ENCODE results near the gene ZBTB12.

The ZBTB12 gene

GRCh38 chr6:31878726-31879125 lies 23.2 kb downstream of the ZBTB12 start, which contains the start of gene SLC44A4:
Gene SLC44A4, minus strand, starts transcription at chr6:31878997. Its CDS starts 17 bp downstream, at chr6:31878980.
- peaks cover 40% of the 10 kb centered on the region for H3K36me3 ChIP-seq (ENCODE audit: insufficient read depth, low read length)
- H3K27ac ChIP-seq (ENCODE audit: low read depth, low read length, poor library complexity, severe bottlenecking): no peak within 1 kb of the TSS
- no peaks in the 10 kb centered on the region for H3K79me2 ChIP-seq (ENCODE audit: insufficient read depth, low read length)
- H3F3A ChIP-seq (ENCODE audit: insufficient read depth, low read length): no peaks in the 10 kb centered on the region
- no peaks in the 10 kb centered on the region for H3K4me1 ChIP-seq (ENCODE audit: insufficient read depth, low read length, severe bottlenecking)
- no peaks in the 10 kb centered on the region for H4K20me1 ChIP-seq (ENCODE audit: insufficient read depth, low read length)
- no peaks in the 10 kb centered on the region for H3K9me3 ChIP-seq (ENCODE audit: low read length)
- no peak within 1 kb of the TSS for H3K4me2 ChIP-seq (ENCODE audit: low read length)
- H3K4me3 ChIP-seq (ENCODE audit: low read depth, low read length, poor library complexity, severe bottlenecking): no peak within 1 kb of the TSS
- no peak within 1 kb of the TSS for H2AFZ ChIP-seq (ENCODE audit: low read length)
- no peaks in the 10 kb centered on the region for H3K9me2 ChIP-seq (ENCODE audit: low read depth, low read length)
- H3K27me3 ChIP-seq (ENCODE audit: insufficient read depth, low read length): no peaks in the 10 kb centered on the region
- TF ChIP-seq EZH2 (IDR thresholded peaks at IDR 0.05; ENCODE audit: borderline replicate concordance, low read length): no peak
- no peak for TF ChIP-seq CTCF (IDR thresholded peaks at IDR 0.05; ENCODE audit: low read length)
- no peak within 1 kb of the TSS for H3K9ac ChIP-seq (ENCODE audit: low read length)

- Histone ChIP-seq H3K79me2 (ENCODE audit: insufficient read depth, low read length) (no peaks in the 10 kb centered on the region), H3K27me3 (ENCODE audit: insufficient read depth, low read length) (no peaks in the 10 kb centered on the region), H4K20me1 (ENCODE audit: insufficient read depth, low read length) (no peaks in the 10 kb centered on the region), H3K9me3 (ENCODE audit: low read length) (no peaks in the 10 kb centered on the region), H3K4me2 (ENCODE audit: low read length) (no peak overlapping the region), H3K36me3 (ENCODE audit: insufficient read depth, low read length) (peaks cover 35% of the 10 kb centered on the region), H3K4me1 (ENCODE audit: insufficient read depth, low read length, severe bottlenecking) (no peaks in the 10 kb centered on the region), H3K9me2 (ENCODE audit: low read depth, low read length) (no peaks in the 10 kb centered on the region), H2AFZ (ENCODE audit: low read length) (no peak overlapping the region), H3K4me3 (ENCODE audit: low read depth, low read length, poor library complexity, severe bottlenecking) (no peak overlapping the region), H3K27ac (ENCODE audit: low read depth, low read length, poor library complexity, severe bottlenecking) (no peak overlapping the region), H3F3A (ENCODE audit: insufficient read depth, low read length) (no peaks in the 10 kb centered on the region), H3K9ac (ENCODE audit: low read length) (no peak overlapping the region)
- TF ChIP-seq CTCF (IDR thresholded peaks at IDR 0.05; ENCODE audit: low read length) (no peak), EZH2 (IDR thresholded peaks at IDR 0.05; ENCODE audit: borderline replicate concordance, low read length) (no peak)
These were observed 23.7 kb downstream of the ZBTB12 start for GRCh38 chr6:31878222-31878621.

DNA sequence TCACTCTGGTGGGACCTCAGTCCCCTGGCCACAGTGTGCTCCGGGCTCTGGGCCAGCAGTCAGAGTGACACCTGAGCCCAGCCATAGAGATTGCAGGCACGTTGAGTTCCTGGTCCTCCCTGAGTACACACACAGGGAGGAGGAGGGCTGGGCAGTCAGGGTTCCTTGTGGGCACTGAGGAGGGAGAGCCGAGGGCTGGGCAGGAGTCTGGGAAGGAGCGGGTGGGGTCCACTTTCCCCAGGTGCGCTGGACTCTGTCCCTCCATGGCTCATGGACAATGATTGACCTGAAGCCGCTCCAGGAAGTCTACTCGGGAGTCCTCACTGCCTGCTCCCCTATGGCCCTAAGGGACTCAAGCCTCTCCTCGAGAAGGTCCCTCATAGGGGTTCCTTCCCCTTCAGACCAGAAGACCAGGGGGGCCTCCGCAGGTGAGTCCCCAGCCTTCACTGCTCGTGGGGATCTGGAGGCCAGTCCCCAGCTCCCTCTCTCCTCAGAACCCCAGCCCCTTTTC lies 24.2 kb downstream of the ZBTB12 start:
- Histone ChIP-seq H3K36me3 (ENCODE audit: insufficient read depth, low read length) (peaks cover 30% of the 10 kb centered on the region), H3K4me3 (ENCODE audit: low read depth, low read length, poor library complexity, severe bottlenecking) (no peak overlapping the region), H3F3A (ENCODE audit: insufficient read depth, low read length) (no peaks in the 10 kb centered on the region), H3K27ac (ENCODE audit: low read depth, low read length, poor library complexity, severe bottlenecking) (no peak overlapping the region), H3K9me3 (ENCODE audit: low read length) (no peaks in the 10 kb centered on the region), H3K4me1 (ENCODE audit: insufficient read depth, low read length, severe bottlenecking) (no peaks in the 10 kb centered on the region), H2AFZ (ENCODE audit: low read length) (no peak overlapping the region), H3K79me2 (ENCODE audit: insufficient read depth, low read length) (no peaks in the 10 kb centered on the region), H3K4me2 (ENCODE audit: low read length) (no peak overlapping the region), H3K9me2 (ENCODE audit: low read depth, low read length) (no peaks in the 10 kb centered on the region), H3K9ac (ENCODE audit: low read length) (no peak overlapping the region), H4K20me1 (ENCODE audit: insufficient read depth, low read length) (no peaks in the 10 kb centered on the region), H3K27me3 (ENCODE audit: insufficient read depth, low read length) (no peaks in the 10 kb centered on the region)
- TF ChIP-seq CTCF (IDR thresholded peaks at IDR 0.05; ENCODE audit: low read length) (no peak), EZH2 (IDR thresholded peaks at IDR 0.05; ENCODE audit: borderline replicate concordance, low read length) (no peak)

All from OCI-LY1 (cell line).